GM12873 (cell line): ENCODE data around the gene SIRT7.

Source experiments
- TF ChIP-seq, protein P1 (sequence below): IDR thresholded peaks from 2 replicates; pipeline ENCODE4 v1.5.1; 2012; ENCODE audit warnings: low read depth, mild to moderate bottlenecking, moderate library complexity, low read length, control low read depth; ENCODE audit not compliant: insufficient read depth; ENCODE audit errors: missing control alignments

SIRT7 gene

DNA sequence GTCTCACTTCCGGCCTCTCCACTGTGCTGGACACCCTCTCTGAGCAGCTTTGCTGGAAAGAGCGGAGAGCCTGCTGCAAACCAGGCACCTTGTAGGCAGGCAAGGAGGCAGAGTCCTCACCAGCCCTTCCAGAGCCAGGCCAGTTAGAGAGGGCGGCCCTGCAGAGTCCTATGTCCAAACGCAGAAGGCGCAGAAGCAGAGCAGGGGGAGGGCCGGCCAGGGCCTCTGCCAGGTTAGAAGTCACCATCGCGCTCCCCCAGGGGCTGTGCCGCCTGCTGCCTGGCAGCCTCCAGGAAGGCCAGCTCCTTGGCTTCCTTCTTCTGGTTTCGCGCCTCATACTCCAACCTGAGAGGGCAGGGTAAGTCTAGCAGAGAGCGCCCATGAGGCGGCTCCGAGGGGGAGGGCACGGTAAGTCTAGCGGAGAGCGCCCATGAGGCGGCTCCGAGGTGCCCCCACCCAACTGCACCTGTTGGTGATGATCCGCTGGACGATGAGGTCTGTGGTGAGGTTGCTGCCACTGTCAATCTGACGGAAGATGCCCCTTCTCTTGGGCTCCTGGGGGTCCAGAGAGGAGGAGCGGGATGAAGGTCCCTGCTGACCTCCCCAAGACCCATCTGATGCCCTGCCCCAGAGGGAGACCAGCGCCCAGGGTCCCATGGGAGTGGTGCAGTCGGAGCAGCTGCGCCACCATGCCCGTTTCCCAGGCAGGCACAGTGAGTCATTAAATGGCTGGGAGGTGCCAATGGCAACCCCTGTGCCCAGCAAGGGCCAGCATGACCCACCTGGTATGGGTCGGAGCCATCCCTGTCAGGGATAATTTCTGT lies 13.2 kb downstream of the SIRT7 start:
- TF ChIP-seq, protein P1, sequence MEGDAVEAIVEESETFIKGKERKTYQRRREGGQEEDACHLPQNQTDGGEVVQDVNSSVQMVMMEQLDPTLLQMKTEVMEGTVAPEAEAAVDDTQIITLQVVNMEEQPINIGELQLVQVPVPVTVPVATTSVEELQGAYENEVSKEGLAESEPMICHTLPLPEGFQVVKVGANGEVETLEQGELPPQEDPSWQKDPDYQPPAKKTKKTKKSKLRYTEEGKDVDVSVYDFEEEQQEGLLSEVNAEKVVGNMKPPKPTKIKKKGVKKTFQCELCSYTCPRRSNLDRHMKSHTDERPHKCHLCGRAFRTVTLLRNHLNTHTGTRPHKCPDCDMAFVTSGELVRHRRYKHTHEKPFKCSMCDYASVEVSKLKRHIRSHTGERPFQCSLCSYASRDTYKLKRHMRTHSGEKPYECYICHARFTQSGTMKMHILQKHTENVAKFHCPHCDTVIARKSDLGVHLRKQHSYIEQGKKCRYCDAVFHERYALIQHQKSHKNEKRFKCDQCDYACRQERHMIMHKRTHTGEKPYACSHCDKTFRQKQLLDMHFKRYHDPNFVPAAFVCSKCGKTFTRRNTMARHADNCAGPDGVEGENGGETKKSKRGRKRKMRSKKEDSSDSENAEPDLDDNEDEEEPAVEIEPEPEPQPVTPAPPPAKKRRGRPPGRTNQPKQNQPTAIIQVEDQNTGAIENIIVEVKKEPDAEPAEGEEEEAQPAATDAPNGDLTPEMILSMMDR, result no peak

- TF ChIP-seq, protein P1, result no peak
Observed at GRCh38 chr17:81903896-81904599, 13.9 kb downstream of the SIRT7 start.

GRCh38 chr17:81903415-81903831 lies 14.6 kb downstream of the SIRT7 start:
- TF ChIP-seq, protein P1, result no peak

GRCh38 chr17:81902653-81903414 lies 15.1 kb downstream of the SIRT7 start:
- TF ChIP-seq, protein P1, result no peak

GRCh38 chr17:81902023-81902652 lies 15.8 kb downstream of the SIRT7 start, which contains the start of gene NPB:
TSS of gene NPB (plus strand) at chr17:81902238. CDS start at chr17:81902278, 40 bp downstream.
- TF ChIP-seq, protein P1, result no peak

- TF ChIP-seq, protein P1, result no peak
Observed at GRCh38 chr17:81901167-81902022, 16.6 kb downstream of the SIRT7 start.
